HuH-7 (cell line): ENCODE measurements around the gene ELFN2.
"Not testable (repeated sequence)": the region's sequence is repeated elsewhere in the genome, so short reads cannot be mapped to it uniquely, and the experiment has no call there.

Source experiments
- DNase-seq: peaks from one replicate; pipeline ENCODE4 v3.0.0; 2011; ENCODE audit warnings: low spot score

ELFN2 gene, protein sequence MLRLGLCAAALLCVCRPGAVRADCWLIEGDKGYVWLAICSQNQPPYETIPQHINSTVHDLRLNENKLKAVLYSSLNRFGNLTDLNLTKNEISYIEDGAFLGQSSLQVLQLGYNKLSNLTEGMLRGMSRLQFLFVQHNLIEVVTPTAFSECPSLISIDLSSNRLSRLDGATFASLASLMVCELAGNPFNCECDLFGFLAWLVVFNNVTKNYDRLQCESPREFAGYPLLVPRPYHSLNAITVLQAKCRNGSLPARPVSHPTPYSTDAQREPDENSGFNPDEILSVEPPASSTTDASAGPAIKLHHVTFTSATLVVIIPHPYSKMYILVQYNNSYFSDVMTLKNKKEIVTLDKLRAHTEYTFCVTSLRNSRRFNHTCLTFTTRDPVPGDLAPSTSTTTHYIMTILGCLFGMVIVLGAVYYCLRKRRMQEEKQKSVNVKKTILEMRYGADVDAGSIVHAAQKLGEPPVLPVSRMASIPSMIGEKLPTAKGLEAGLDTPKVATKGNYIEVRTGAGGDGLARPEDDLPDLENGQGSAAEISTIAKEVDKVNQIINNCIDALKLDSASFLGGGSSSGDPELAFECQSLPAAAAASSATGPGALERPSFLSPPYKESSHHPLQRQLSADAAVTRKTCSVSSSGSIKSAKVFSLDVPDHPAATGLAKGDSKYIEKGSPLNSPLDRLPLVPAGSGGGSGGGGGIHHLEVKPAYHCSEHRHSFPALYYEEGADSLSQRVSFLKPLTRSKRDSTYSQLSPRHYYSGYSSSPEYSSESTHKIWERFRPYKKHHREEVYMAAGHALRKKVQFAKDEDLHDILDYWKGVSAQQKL

GRCh38 chr22:37427135-37427710 lies at the start of gene ELFN2:
Gene ELFN2 (minus strand): TSS chr22:37427479. CDS start chr22:37375534, 51,945 bp downstream.
- peak; percentile 77 for DNase-seq

- no peak for DNase-seq
Measured at GRCh38 chr22:37476389-37477329, 49.4 kb upstream of the ELFN2 start.

DNA sequence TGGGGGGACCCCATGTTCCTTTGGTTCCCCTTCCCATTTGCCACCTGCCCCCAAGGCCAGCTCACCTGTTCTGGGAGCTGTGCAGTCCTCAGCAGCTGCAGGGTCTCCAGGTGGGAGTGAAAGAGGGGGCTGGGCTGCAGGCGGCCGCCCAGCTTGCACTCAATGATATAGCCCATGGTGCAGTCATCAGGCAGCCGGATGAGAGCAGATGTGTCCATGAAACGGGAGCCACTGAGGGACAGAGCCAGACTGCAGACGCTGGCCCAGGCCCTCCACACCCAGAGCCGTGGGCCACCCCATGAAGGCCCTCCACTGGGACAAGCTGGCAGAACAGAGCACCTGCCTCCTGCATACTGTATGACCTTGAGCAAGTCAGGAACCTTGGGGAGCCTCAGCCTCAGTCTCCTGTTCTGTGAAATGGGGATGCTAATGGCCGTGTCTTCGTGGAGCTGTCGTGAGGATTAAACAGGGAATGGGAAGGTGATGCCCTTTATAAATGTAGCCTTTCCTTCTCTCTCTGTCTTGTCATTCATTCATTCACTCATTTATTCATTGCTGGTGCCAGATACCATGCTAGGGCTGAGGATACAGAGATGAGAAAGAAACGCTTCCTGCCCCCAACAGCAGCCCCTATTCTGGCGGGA lies 47.3 kb upstream of the ELFN2 start:
- DNase-seq: no peak

- DNase-seq: no peak
Measured at GRCh38 chr22:37473437-37473946, 46.2 kb upstream of the ELFN2 start.

GRCh38 chr22:37472418-37473006 lies 45.2 kb upstream of the ELFN2 start:
- DNase-seq: peak; percentile 87

DNA sequence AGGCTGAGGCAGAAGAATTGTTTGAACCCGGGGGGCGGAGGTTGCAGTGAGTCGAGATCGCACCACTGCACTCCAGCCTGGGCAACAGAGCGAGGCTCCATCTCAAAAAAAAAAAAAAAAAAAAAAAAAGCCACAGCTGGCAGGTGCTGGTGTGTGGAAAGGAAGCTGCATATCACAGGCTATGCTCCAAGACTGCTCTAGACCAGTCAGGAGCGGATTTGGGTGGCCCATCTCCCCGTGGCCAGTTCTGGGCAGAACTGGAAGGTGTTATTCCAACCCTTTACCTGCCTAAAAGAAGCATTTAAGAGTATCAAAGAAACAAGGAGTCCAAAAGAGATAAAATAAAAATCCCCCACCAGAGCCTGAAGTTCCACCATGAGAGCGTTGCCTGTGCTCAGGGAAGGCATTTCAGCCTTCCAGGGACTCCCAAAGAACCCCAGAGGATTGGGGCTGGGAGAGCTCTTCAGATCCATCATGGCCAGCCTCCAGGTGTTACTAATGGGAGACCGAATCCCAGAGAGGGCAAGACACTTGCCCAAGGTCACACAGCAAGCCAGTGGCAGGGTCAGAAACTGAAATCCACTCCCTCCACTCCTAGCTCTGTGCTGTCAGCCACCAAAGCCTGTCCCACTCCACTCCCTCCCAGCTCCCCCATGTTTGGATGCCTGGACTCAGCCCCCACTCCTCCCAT lies 44.6 kb upstream of the ELFN2 start:
- no peak for DNase-seq

DNA sequence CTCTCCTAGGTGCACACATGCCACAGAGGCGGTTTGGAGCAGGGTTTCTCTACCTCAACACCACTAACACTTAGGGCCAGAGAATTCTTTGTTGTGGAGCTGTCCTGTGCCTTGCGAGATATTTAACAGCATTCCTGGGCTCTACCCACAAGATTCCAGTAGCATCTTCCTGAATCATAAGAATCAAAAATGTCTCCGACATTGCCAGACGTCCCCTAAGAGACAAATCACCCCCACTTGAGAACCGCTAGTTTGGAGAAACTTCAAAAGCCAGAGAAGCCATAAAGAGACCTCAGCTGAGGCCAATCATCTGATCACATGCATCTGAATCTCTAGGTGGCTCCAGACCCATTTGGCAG lies 42.8 kb upstream of the ELFN2 start:
- no peak for DNase-seq

GRCh38 chr22:37469416-37470086 lies 42.3 kb upstream of the ELFN2 start:
- DNase-seq: no peak

- not testable (repeated sequence) for DNase-seq
Measured at GRCh38 chr22:37468201-37468695, 41.0 kb upstream of the ELFN2 start.

DNA sequence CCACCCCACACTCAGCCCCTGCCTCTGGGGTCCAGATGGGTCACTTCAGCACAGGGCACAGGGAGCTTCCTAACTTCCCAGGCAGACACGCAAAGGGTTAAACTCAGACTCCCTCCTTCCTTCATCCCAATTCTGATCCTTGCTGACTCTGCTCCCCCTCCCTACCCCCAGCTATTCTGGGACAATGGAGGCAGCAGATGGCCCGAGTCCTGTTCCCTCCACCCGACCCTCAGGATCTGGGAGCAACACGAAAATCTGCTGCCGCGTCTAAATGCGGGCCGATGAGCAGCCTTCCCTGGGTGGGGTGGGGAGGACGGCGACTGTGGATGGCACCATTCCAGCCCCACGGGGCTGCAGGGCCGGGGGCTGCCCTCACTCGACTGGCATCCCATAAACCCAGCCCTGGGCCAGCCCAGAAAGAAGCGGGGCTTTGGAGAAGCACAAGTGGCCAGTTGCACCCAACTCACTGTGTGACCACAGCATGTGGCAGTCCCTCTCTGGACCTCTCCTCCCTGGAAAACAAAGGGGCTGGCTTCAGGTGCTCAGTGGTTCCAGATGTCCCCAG lies 40.2 kb upstream of the ELFN2 start:
- DNase-seq: no peak

DNA sequence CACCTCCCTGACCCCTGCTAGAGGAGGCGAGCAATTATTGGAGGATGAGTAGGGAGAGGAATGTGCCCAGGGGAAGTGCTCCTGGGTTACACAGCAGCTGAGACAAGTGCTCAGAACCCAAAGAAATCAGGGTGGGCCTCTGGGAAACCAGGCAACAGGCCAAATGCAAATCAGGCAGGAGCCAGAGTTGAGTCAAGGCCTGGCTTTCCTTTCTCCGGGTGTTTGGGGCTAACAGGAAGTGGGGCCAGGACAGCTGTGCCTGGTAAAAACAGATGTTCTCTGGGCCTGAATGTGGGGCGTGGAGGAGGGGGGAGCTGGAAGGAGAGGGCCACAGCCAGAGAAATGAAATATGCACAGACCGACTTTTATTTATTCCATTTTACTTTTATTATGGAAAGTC lies 36.9 kb upstream of the ELFN2 start:
- DNase-seq: no peak

DNA sequence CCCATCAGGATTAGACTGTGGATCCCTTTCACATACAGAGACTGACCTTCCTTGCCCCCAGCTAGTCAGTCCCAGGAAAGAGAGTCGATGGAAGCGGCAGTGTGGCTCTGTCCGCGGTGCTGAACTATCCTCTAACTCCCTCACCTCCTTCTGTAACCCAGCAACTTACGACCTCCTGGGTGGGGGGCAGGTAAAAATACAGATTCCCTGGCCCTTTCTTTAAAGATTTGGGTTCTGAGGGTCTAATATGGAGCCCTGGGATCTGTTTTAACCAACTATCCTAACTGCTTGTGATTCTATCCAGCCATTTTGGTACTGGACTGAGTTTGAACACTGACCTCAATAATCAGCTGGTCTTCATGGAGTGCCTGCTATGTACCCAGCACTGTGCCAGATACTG lies 35.7 kb upstream of the ELFN2 start:
- peak; percentile 72 for DNase-seq

GRCh38 chr22:37462436-37462835 lies 35.2 kb upstream of the ELFN2 start:
- DNase-seq: no peak

- no peak for DNase-seq
Measured at GRCh38 chr22:37461961-37462360, 34.7 kb upstream of the ELFN2 start.

GRCh38 chr22:37460684-37461083 lies 33.4 kb upstream of the ELFN2 start:
- no peak for DNase-seq

- DNase-seq: no peak
Measured at GRCh38 chr22:37459206-37459605, 31.9 kb upstream of the ELFN2 start.

DNA sequence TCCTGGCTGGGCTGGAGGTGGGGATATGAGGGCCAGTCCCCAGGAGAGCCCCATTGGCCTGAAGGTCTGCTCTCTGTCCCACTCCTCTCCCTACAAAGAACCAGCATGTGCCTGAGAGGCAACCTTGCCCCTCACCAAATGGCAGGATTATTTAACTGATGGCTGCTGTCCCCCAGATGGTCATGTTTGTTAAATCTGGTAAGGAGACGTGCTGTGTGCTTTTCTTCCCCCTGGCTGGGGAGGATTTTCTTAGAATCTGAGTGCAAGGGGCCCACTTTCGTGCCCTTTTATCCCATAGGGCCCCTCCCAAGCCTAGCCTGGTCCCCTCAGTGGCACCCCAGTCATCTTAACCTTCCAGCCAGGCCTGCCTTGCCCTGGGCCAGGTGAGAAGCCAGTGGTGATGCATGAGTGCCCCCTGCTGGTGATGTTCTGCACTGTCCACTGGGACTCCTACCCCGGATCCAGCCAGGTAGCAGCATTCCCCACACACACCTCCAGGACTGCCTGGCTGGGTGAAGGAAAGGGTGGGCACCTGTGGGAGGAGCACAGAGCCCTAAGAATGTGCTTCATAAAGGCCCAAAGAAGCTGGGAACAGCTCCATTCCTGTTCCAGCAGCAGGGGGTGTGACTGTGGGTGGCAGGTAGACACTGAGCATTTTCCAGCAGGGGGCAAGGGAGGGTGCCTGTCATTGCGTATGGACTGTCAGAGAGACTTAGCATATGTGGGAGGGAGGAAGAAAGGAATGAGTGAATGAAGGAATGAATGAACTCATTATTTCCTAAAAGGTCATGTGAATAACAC lies 30.0 kb upstream of the ELFN2 start:
- peak; percentile 94 for DNase-seq

GRCh38 chr22:37456346-37456745 lies 29.1 kb upstream of the ELFN2 start:
- no peak for DNase-seq
